H9 (cell line): Measurements from ENCODE around the gene TMEM121. TPM values are rescaled to one million over a fixed set of nuclear protein-coding genes. Genes with fewer than 3 reads are reported as not detected.

Experiments used
- DNase-seq: peaks from one replicate; pipeline ENCODE4 v3.0.0-alpha.2; 2017
- H2AFZ ChIP-seq: one replicate; pipeline ENCODE4 v1.6.1; 2013; ENCODE audit warnings: mild to moderate bottlenecking, low read length, control low read depth, moderate library complexity
- H2AK5ac ChIP-seq: 2 replicates; pipeline ENCODE4 v1.6.1; 2013; ENCODE audit warnings: low read length, control low read depth, mixed read lengths; ENCODE audit not compliant: insufficient read length
- H2BK120ac ChIP-seq: one replicate; pipeline ENCODE4 v1.6.1; 2013; ENCODE audit warnings: low read depth, mild to moderate bottlenecking, low read length, control low read depth, inconsistent platforms; ENCODE audit not compliant: poor library complexity, severe bottlenecking
- H2BK12ac ChIP-seq: 2 replicates; pipeline ENCODE4 v1.6.1; 2013; ENCODE audit warnings: low read length, control low read depth, mixed read lengths, low read depth; ENCODE audit not compliant: insufficient read length
- H2BK15ac ChIP-seq: 2 replicates; pipeline ENCODE4 v1.6.1; 2013; ENCODE audit warnings: low read depth, low read length, control low read depth
- H2BK20ac ChIP-seq: one replicate; pipeline ENCODE4 v1.6.1; 2013; ENCODE audit warnings: low read depth, mild to moderate bottlenecking, low read length, control low read depth, inconsistent platforms; ENCODE audit not compliant: poor library complexity, severe bottlenecking
- H2BK5ac ChIP-seq: 2 replicates; pipeline ENCODE4 v1.6.1; 2013; ENCODE audit warnings: low read length, control low read depth, mixed read lengths; ENCODE audit not compliant: insufficient read length
- H3K14ac ChIP-seq: 2 replicates; pipeline ENCODE4 v1.6.1; 2013; ENCODE audit warnings: low read length, control low read depth; ENCODE audit not compliant: insufficient read depth
- H3K18ac ChIP-seq: 2 replicates; pipeline ENCODE4 v1.6.1; 2013; ENCODE audit warnings: low read depth, mild to moderate bottlenecking, mixed read lengths, low read length, control low read depth; ENCODE audit not compliant: insufficient read length
- H3K23ac ChIP-seq: 2 replicates; pipeline ENCODE4 v1.6.1; 2013; ENCODE audit warnings: low read length, control low read depth, mixed read lengths, low read depth; ENCODE audit not compliant: insufficient read length
- H3K23me2 ChIP-seq: 2 replicates; pipeline ENCODE4 v1.6.1; 2013; ENCODE audit warnings: low read depth, mild to moderate bottlenecking, mixed read lengths, low read length, control low read depth; ENCODE audit not compliant: insufficient read length, poor library complexity, severe bottlenecking
- H3K27ac ChIP-seq: 2 replicates; pipeline ENCODE4 v1.5.1; 2013; ENCODE audit warnings: low read length, control low read depth, mixed read lengths, low read depth; ENCODE audit not compliant: insufficient read length
- H3K27me3 ChIP-seq: 2 replicates; pipeline ENCODE4 v1.6.1; 2013; ENCODE audit warnings: low read length, control low read depth, inconsistent platforms; ENCODE audit not compliant: insufficient read depth
- H3K4ac ChIP-seq: 2 replicates; pipeline ENCODE4 v1.6.1; 2013; ENCODE audit warnings: low read depth, mild to moderate bottlenecking, control low read depth, inconsistent platforms, low read length, moderate library complexity
- H3K4me1 ChIP-seq: 2 replicates; pipeline ENCODE4 v1.6.1; 2013; ENCODE audit warnings: low read length, control low read depth, inconsistent platforms; ENCODE audit not compliant: insufficient read depth
- H3K4me2 ChIP-seq: 2 replicates; pipeline ENCODE4 v1.6.1; 2013; ENCODE audit warnings: low read length, control low read depth, mixed read lengths; ENCODE audit not compliant: insufficient read length, insufficient read depth
- H3K56ac ChIP-seq: 2 replicates; pipeline ENCODE4 v1.6.1; 2013; ENCODE audit warnings: low read depth, mild to moderate bottlenecking, mixed read lengths, low read length, control low read depth; ENCODE audit not compliant: insufficient read length
- H3K79me1 ChIP-seq: 2 replicates; pipeline ENCODE4 v1.6.1; 2013; ENCODE audit warnings: low read depth, mild to moderate bottlenecking, moderate library complexity, low read length, control low read depth, inconsistent platforms; ENCODE audit not compliant: insufficient read depth, poor library complexity, severe bottlenecking
- H3K79me2 ChIP-seq: 2 replicates; pipeline ENCODE4 v1.6.1; 2013; ENCODE audit warnings: low read length, control low read depth, inconsistent platforms; ENCODE audit not compliant: insufficient read depth
- H3K9ac ChIP-seq: 2 replicates; pipeline ENCODE4 v1.6.1; 2013; ENCODE audit warnings: low read length, control low read depth, mixed read lengths; ENCODE audit not compliant: insufficient read length; ENCODE audit errors: extremely low read depth
- H3K9me3 ChIP-seq: one replicate; pipeline ENCODE4 v1.6.1; 2013; ENCODE audit warnings: low read depth, low read length, inconsistent platforms; ENCODE audit not compliant: control insufficient read depth
- H3T11ph ChIP-seq: one replicate; pipeline ENCODE4 v1.6.1; 2013; ENCODE audit warnings: mild to moderate bottlenecking, low read length, control low read depth, inconsistent platforms
- H4K20me1 ChIP-seq: one replicate; pipeline ENCODE4 v1.6.1; 2013; ENCODE audit not compliant: control insufficient read depth, insufficient read length, insufficient read depth
- H4K5ac ChIP-seq: 2 replicates; pipeline ENCODE4 v1.6.1; 2013; ENCODE audit warnings: low read depth, mild to moderate bottlenecking, mixed read lengths, low read length, control low read depth; ENCODE audit not compliant: insufficient read length
- H4K8ac ChIP-seq: replicated peaks from 2 replicates; pipeline ENCODE4 v1.6.1; 2013; ENCODE audit warnings: low read length, control low read depth, mixed read lengths, low read depth; ENCODE audit not compliant: insufficient read length
- H4K91ac ChIP-seq: 2 replicates; pipeline ENCODE4 v1.6.1; 2013; ENCODE audit warnings: low read depth, mild to moderate bottlenecking, moderate library complexity, mixed read lengths, low read length, control low read depth; ENCODE audit not compliant: insufficient read length
- H3K27ac Mint-ChIP-seq, 3 experiments: 2 replicates in 2 of 3; 3 replicates in 1 of 3; pipeline ENCODE4 v1.8.0; 2020 to 2021; ENCODE audit warnings: mixed read lengths in 3 of 3, mild to moderate bottlenecking in 1 of 3, moderate library complexity in 1 of 3
- H3K27me3 Mint-ChIP-seq: 2 replicates; pipeline ENCODE4 v1.8.0; 2021; ENCODE audit warnings: low read depth, mild to moderate bottlenecking, moderate library complexity, mixed read lengths
- H3K36me3 Mint-ChIP-seq, 3 experiments: 2 replicates in 2 of 3; 3 replicates in 1 of 3; pipeline ENCODE4 v1.8.0; 2020 to 2021; ENCODE audit warnings: low read depth in 3 of 3, mixed read lengths in 3 of 3; ENCODE audit not compliant: insufficient read depth in 1 of 3
- H3K4me1 Mint-ChIP-seq, 2 experiments: 2 replicates each; pipeline ENCODE4 v1.8.0; 2020; ENCODE audit warnings: mixed read lengths in 2 of 2
- H3K4me3 Mint-ChIP-seq, 2 experiments: 2 replicates in 1 of 2; 3 replicates in 1 of 2; pipeline ENCODE4 v1.8.0; 2020 to 2021; ENCODE audit warnings: mild to moderate bottlenecking in 2 of 2, mixed read lengths in 2 of 2, moderate library complexity in 1 of 2
- H3K9me3 Mint-ChIP-seq, 2 experiments: 2 replicates in 1 of 2; 3 replicates in 1 of 2; pipeline ENCODE4 v1.8.0; 2020; ENCODE audit warnings: mild to moderate bottlenecking in 2 of 2, mixed read lengths in 2 of 2, moderate library complexity in 1 of 2
- CTCF ChIP-seq: fragments of 200-600 bp; sonication (generic); conservative IDR thresholded peaks from 3 replicates; pipeline ENCODE4 v1.8.0; 2021; ENCODE audit warnings: antibody characterized with exemption, mild to moderate bottlenecking
- WGBS: extraction: QIAGEN DNeasy Blood & Tissue Kit; methylation state at CpG from one replicate; pipeline ENCODE4 v1.1.7; 2013; ENCODE audit warnings: missing lambda C conversion rate, low lambda C conversion rate, mixed read lengths; ENCODE audit not compliant: insufficient read length; ENCODE audit errors: extremely low coverage; 5-methylcytosine and 5-hydroxymethylcytosine counted together
- total RNA-seq: library from RNA; stranded (reverse); gene quantifications from 2 replicates; pipeline ENCODE4 v1.2.1, GENCODE V29; 2021

Gene TMEM121
- total RNA-seq, 1 experiment from 2014 or later: 2.6 TPM

DNA sequence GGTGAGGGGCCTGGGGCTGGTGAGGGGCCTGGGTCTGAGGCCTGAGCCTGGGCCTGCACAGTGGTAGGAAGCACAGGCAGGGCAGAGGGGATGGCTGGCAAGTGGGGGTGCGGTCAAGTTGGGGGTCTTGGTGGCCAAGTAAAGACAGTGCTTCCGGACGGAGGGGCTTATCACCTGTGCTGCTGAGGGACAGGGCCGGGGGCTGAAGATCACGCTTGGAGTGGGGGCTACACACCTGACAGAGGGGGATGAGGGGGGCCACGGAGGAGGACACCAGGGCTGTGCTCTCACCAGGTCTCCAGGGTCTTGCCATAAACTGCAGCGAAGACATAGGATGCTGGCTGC lies 23.1 kb upstream of the TMEM121 start:
- Mint-ChIP-seq H3K9me3 (peaks cover 0 to 8% of the 10 kb centered on the region in 2 experiments; a peak in 1 of 5 replicates), H3K4me3 (no peak overlapping the region; a peak in 1 of 5 replicates), H3K36me3 (no peaks in the 10 kb centered on the region; a peak in 1 of 7 replicates), H3K27me3 (peaks cover 16% of the 10 kb centered on the region), H3K4me1 (peaks cover 0 to 4% of the 10 kb centered on the region in 2 experiments; a peak in 2 of 4 replicates), H3K27ac (no peak overlapping the region; a peak in 1 of 7 replicates)
- no peak overlapping the region for H3K56ac ChIP-seq
- H3K18ac ChIP-seq: no peak overlapping the region
- H3K27ac ChIP-seq: no peak overlapping the region
- no peak overlapping the region for H3K9ac ChIP-seq
- no peak overlapping the region for H2AFZ ChIP-seq
- H2BK12ac ChIP-seq: no peak overlapping the region
- no peaks in the 10 kb centered on the region for H3K9me3 ChIP-seq
- WGBS: no CpG with 5 or more reads among the region's 7 CpGs
- no peak overlapping the region for H3K14ac ChIP-seq
- no peak overlapping the region for H2BK5ac ChIP-seq
- no peaks in the 10 kb centered on the region for H3K79me1 ChIP-seq
- peaks cover 2% of the 10 kb centered on the region for H3K23me2 ChIP-seq
- no peaks in the 10 kb centered on the region for H3K79me2 ChIP-seq
- no peak overlapping the region for H4K91ac ChIP-seq
- H2AK5ac ChIP-seq: no peak overlapping the region
- no peak overlapping the region for H4K8ac ChIP-seq
- H2BK15ac ChIP-seq: no peak overlapping the region
- H3T11ph ChIP-seq: no peak overlapping the region
- no peaks in the 10 kb centered on the region; the same call in 1 of the 2 replicates for H3K27me3 ChIP-seq
- no peak for TF ChIP-seq CTCF
- H2BK120ac ChIP-seq: no peak overlapping the region
- H3K4me1 ChIP-seq: no peaks in the 10 kb centered on the region
- no peak overlapping the region for H3K23ac ChIP-seq
- no peak for DNase-seq
- no peaks in the 10 kb centered on the region for H4K20me1 ChIP-seq
- no peak overlapping the region for H2BK20ac ChIP-seq
- H3K4ac ChIP-seq: no peak overlapping the region
- H3K4me2 ChIP-seq: no peak overlapping the region
- H4K5ac ChIP-seq: no peak overlapping the region
